HepG2 (cell line): ENCODE measurements around the gene MFSD2A. TPM values are rescaled to one million over a fixed set of nuclear protein-coding genes. Genes with fewer than 3 reads are reported as not detected.

Experiments used
- ATAC-seq: fragments of 200-7000 bp; cut with Tn5 transposase; 3 replicates; pipeline ENCODE4 v1.9.1; 2020; ENCODE audit warnings: mild to moderate bottlenecking, moderate library complexity
- BruUV-seq: library from RNA; stranded (reverse); fragments of 400-500 nt; replicated peaks from 2 replicates; lab custom pipeline; 2021; lab: Mats Ljungman, UMichigan
- CTCF ChIA-PET: fragments of 300-600 bp; formaldehyde crosslinking; extraction: SDS; loops from one replicate; lab custom pipeline; 2021; ENCODE audit warnings: low total read pairs, inconsistent platforms, low intra/inter-chr PET ratio; lab: Yijun Ruan, JAX
- POLR2A ChIA-PET: fragments of 350-600 bp; sonication (Branson Sonifier 250); formaldehyde crosslinking; loops from one replicate; lab custom pipeline; 2020; ENCODE audit warnings: antibody characterized with exemption, inconsistent platforms; lab: Yijun Ruan, JAX
- DNase-seq: peaks from one replicate; pipeline ENCODE4 v3.0.0-alpha.2; 2015; ENCODE audit warnings: low spot score
- FAIRE-seq: peaks from 3 replicates; lab custom pipeline; 2011; peaks lifted over from hg19 to GRCh38; lab: Jason Lieb, UNC
- H2AFZ ChIP-seq: one replicate; pipeline ENCODE4 v1.6.1; 2011; ENCODE audit warnings: low read length, inconsistent platforms
- H3K27ac ChIP-seq: fragments of 300-600 bp; 3 replicates; pipeline ENCODE4 v1.8.0; 2011; ENCODE audit warnings: mixed run types, mild to moderate bottlenecking, mixed read lengths, low read length, inconsistent platforms; ENCODE audit not compliant: insufficient read depth; ENCODE audit errors: extremely low read length
- H3K27me3 ChIP-seq, 2 experiments: fragments of 200-600 bp in 1 of 2; 2 replicates in 1 of 2; 3 replicates in 1 of 2; pipeline versions ENCODE4 v1.6.0 to v1.8.0; 2011; ENCODE audit warnings: low read length in 2 of 2, mild to moderate bottlenecking in 2 of 2, moderate library complexity in 2 of 2, inconsistent platforms in 1 of 2; ENCODE audit not compliant: insufficient read depth in 2 of 2, control insufficient read depth in 1 of 2
- H3K36me3 ChIP-seq, 2 experiments: fragments of 200-600 bp in 1 of 2; replicated peaks in 1 of 2; 2 replicates in 1 of 2; 3 replicates in 1 of 2; pipeline versions ENCODE4 v1.5.1 to v1.8.0; 2011; ENCODE audit warnings: low read length in 2 of 2, inconsistent platforms in 1 of 2; ENCODE audit not compliant: insufficient read depth in 2 of 2, control insufficient read depth in 1 of 2
- H3K4me1 ChIP-seq: 2 replicates; pipeline ENCODE4 v1.5.1; 2012; ENCODE audit warnings: low read length, inconsistent platforms; ENCODE audit not compliant: insufficient read depth
- H3K4me2 ChIP-seq: 2 replicates; pipeline ENCODE4 v1.6.0; 2011; ENCODE audit warnings: low read depth, low read length, inconsistent platforms
- H3K4me3 ChIP-seq, 3 experiments: fragments of 200-600 bp in 1 of 3; sonication (generic), shearing (Covaris generic) in 1 of 3; replicated peaks in 1 of 3; 2 replicates each; pipeline ENCODE4 v1.5.1; 2011 to 2016; ENCODE audit warnings: low read length in 3 of 3, inconsistent platforms in 2 of 3, low read depth in 2 of 3, mild to moderate bottlenecking in 2 of 3, control low read depth in 1 of 3, mixed read lengths in 1 of 3; ENCODE audit not compliant: insufficient read depth in 1 of 3
- H3K79me2 ChIP-seq: one replicate; pipeline ENCODE4 v1.6.1; 2011; ENCODE audit warnings: low read length, inconsistent platforms; ENCODE audit not compliant: insufficient read depth
- H3K9ac ChIP-seq: 2 replicates; pipeline ENCODE4 v1.6.0; 2011; ENCODE audit warnings: mild to moderate bottlenecking, low read depth, low read length, inconsistent platforms; ENCODE audit not compliant: insufficient read depth
- H3K9me3 ChIP-seq: 2 replicates; pipeline ENCODE4 v1.5.1; 2012; ENCODE audit warnings: mild to moderate bottlenecking, low read length
- H4K20me1 ChIP-seq: 2 replicates; pipeline ENCODE4 v1.6.0; 2011; ENCODE audit warnings: inconsistent platforms, mild to moderate bottlenecking, low read length, moderate library complexity; ENCODE audit not compliant: insufficient read depth
- GABPA ChIP-seq, 2 experiments: IDR thresholded peaks; 2 replicates each; pipeline ENCODE4 v1.6.1; 2011 to 2016; ENCODE audit warnings: low read depth in 2 of 2, low read length in 1 of 2, missing biosample characterization in 1 of 2, missing genetic modification characterization in 1 of 2
- KLF6 ChIP-seq: IDR thresholded peaks from 2 replicates; pipeline ENCODE4 v1.8.0; 2016; ENCODE audit warnings: missing biosample characterization, missing genetic modification reagents
- MBD4 ChIP-seq: IDR thresholded peaks from 2 replicates; pipeline ENCODE4 v1.6.1; 2012; ENCODE audit warnings: low read length, inconsistent platforms, borderline replicate concordance
- MED13 ChIP-seq: sonication (generic); formaldehyde crosslinking; IDR thresholded peaks from 2 replicates; pipeline ENCODE4 v1.5.0; 2020; ENCODE audit warnings: missing genetic modification reagents
- MTA1 ChIP-seq: sonication (generic); formaldehyde crosslinking; IDR thresholded peaks from 2 replicates; pipeline ENCODE4 v1.4.0; 2020; ENCODE audit warnings: missing genetic modification reagents, mild to moderate bottlenecking, borderline replicate concordance
- NAIF1 ChIP-seq: sonication (generic); formaldehyde crosslinking; IDR thresholded peaks from 2 replicates; pipeline ENCODE4 v1.5.0; 2020; ENCODE audit warnings: mild to moderate bottlenecking, missing genetic modification reagents, borderline replicate concordance
- PTBP1 ChIP-seq: fragments of 200-400 bp; formaldehyde crosslinking; IDR thresholded peaks from 2 replicates; pipeline ENCODE4 v1.6.1; 2018; ENCODE audit warnings: low read length, low read depth; ENCODE audit not compliant: poor library complexity, severe bottlenecking
- RFX3 ChIP-seq: IDR thresholded peaks from 2 replicates; pipeline ENCODE4 v1.6.1; 2016; ENCODE audit warnings: missing biosample characterization, missing genetic modification reagents
- SETDB1 ChIP-seq: sonication (generic); formaldehyde crosslinking; IDR thresholded peaks from 2 replicates; pipeline ENCODE4 v1.5.1; 2020; ENCODE audit warnings: missing genetic modification reagents, mild to moderate bottlenecking, borderline replicate concordance
- SIX4 ChIP-seq: sonication (generic); formaldehyde crosslinking; IDR thresholded peaks from 2 replicates; pipeline ENCODE4 v1.4.0; 2020; ENCODE audit warnings: missing genetic modification reagents
- SOX13 ChIP-seq, 3 experiments: fragments of 450-650 bp in 1 of 3; sonication (generic) in 1 of 3; formaldehyde crosslinking in 1 of 3; IDR thresholded peaks in 2 of 3; conservative IDR thresholded peaks in 1 of 3; 2 replicates each; pipeline versions ENCODE4 v1.5.0 to v1.6.1; 2016 to 2020; ENCODE audit warnings: antibody characterized with exemption in 1 of 3, mild to moderate bottlenecking in 1 of 3, missing compliant biosample characterization in 1 of 3, missing genetic modification reagents in 1 of 3, moderate library complexity in 1 of 3
- SP2 ChIP-seq: sonication (generic); formaldehyde crosslinking; IDR thresholded peaks from 2 replicates; pipeline ENCODE4 v1.5.1; 2020; ENCODE audit warnings: mild to moderate bottlenecking, missing genetic modification reagents
- TBX2 ChIP-seq: sonication (generic); formaldehyde crosslinking; IDR thresholded peaks from 2 replicates; pipeline ENCODE4 v1.5.0; 2020; ENCODE audit warnings: missing genetic modification reagents, mild to moderate bottlenecking, borderline replicate concordance
- TBX3 ChIP-seq: fragments of 450-650 bp; IDR thresholded peaks from 2 replicates; pipeline ENCODE4 v1.6.1; 2017; ENCODE audit warnings: antibody characterized with exemption, mild to moderate bottlenecking, inconsistent platforms, borderline replicate concordance
- ZNF12 ChIP-seq: sonication (generic); formaldehyde crosslinking; IDR thresholded peaks from 2 replicates; pipeline ENCODE4 v1.5.0; 2020; ENCODE audit warnings: missing genetic modification reagents
- WGBS: methylation state at CpG from one replicate; pipeline ENCODE4 v1.1.6; 2017; ENCODE audit warnings: low lambda C conversion rate; 5-methylcytosine and 5-hydroxymethylcytosine counted together
- in situ Hi-C: cut with HindIII; loops from 2 replicates; pipeline ENCODE4 v1.10.0; 2017; ENCODE audit warnings: low pct_unique_long_range_greater_than_20kb; ENCODE audit not compliant: extremely low pct_ligation_motif_present
- intact Hi-C: fragments of 100-400 bp; cut with micrococcal nuclease; formaldehyde crosslinking; loops from one replicate; pipeline ENCODE4 v1.10.0; 2022; ENCODE audit not compliant: unreplicated experiment
- polyA plus RNA-seq, 8 experiments: library from polyadenylated mRNA; depleted of rRNA in 3 of 8; stranded (reverse) in 7 of 8; unstranded in 1 of 8; fragments of >200 nt; fragmentation: Illumina TruSeq in 4 of 8; extraction: Trizol in 4 of 8; gene quantifications; 2 replicates each; pipeline versions ENCODE4 v1.2.1 to v1.2.3, GENCODE V29; 2011 to 2016; ENCODE audit warnings: low read depth in 4 of 8, missing spikeins in 1 of 8, mixed read lengths in 1 of 8; ENCODE audit not compliant: insufficient read depth in 1 of 8
- total RNA-seq, 5 experiments: library from RNA; depleted of rRNA; stranded (reverse); fragments of >200 nt; fragmentation: Illumina TruSeq; extraction: Trizol; gene quantifications; 2 replicates each; pipeline ENCODE4 v1.2.3, GENCODE V29; 2016; ENCODE audit warnings: low read depth in 1 of 5
- TF ChIP-seq, protein P1 (sequence below): sonication (generic); formaldehyde crosslinking; IDR thresholded peaks from 2 replicates; pipeline ENCODE4 v1.9.0; 2021; ENCODE audit warnings: missing genetic modification reagents, mild to moderate bottlenecking, borderline replicate concordance
- TF ChIP-seq, protein P2 (sequence below): sonication (generic); formaldehyde crosslinking; IDR thresholded peaks from 2 replicates; pipeline ENCODE4 v1.8.0; 2022; ENCODE audit warnings: mild to moderate bottlenecking, missing genetic modification reagents, moderate library complexity
- TF ChIP-seq, protein P3 (sequence below): IDR thresholded peaks from 2 replicates; pipeline ENCODE4 v1.6.1; 2016; ENCODE audit warnings: low read depth
- TF ChIP-seq, protein P4 (sequence below): sonication (generic); formaldehyde crosslinking; IDR thresholded peaks from 2 replicates; pipeline ENCODE4 v1.8.1; 2023; ENCODE audit warnings: missing genetic modification reagents, mild to moderate bottlenecking, borderline replicate concordance

MFSD2A gene
- total and polyA plus RNA-seq, 2 of the 13 experiments (the other 11 are each of a cell fraction or from before 2014, with no cell fraction given), result 0.08 TPM; not detected in 1

DNA sequence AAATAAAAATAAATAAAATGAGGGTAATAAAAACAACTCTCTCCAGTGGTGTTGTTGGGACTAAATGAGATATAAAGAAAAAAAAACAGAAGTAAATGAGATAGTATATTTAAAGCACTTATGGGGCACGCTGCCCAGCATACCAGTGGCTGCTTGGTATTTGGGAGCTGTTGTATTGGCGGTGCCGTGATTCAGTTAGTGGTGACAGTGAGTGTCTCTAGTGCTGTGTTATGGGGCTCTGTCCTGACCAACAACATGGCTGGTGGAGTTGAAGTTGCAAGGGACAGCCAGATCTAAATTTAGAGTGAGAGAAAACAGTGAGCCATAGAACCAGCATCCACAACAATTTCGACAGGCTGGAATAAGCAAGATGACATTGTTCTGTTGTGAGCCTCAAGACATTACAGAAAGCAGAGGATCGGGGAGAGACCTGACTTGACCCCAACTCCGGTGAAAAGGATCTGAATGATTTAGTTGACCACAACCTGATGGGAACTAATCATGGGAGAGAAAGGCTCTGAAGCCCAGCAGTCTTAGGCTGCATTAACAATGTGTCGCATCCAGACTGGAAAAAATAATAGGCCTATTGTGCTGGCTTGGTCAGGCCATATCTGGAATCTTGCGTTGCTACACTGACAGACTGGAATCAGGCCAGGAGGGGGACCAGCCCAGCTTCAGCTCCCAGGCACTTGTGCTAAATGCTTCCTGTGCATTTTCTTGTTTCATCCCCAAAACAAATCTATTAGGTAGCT is 2.4 kb upstream of the MFSD2A start:
- no peak overlapping the region for H3K9ac ChIP-seq
- FAIRE-seq, result no peak
- ATAC-seq, result peak; percentile 59
- H3K79me2 ChIP-seq, result no peaks in the 10 kb centered on the region
- H3K9me3 ChIP-seq, result no peaks in the 10 kb centered on the region
- peaks cover 8 to 38% of the 10 kb centered on the region in 2 experiments for H3K27me3 ChIP-seq
- POLR2A ChIA-PET, result no interaction called here
- H3K36me3 ChIP-seq, result no peaks in the 10 kb centered on the region
- H3K4me2 ChIP-seq, result no peak overlapping the region
- intact Hi-C loops (loop anchor here (1.0 kb wide), 1 partner anchor 18 kb away; no protein-coding TSS in a partner anchor), in situ Hi-C loops (no loop called here)
- peak; percentile 66 for DNase-seq
- no peak overlapping the region for H3K27ac ChIP-seq
- H3K4me1 ChIP-seq, result peaks cover 18% of the 10 kb centered on the region
- CTCF ChIA-PET, result no interaction called here
- BruUV-seq, result no TSS peak
- WGBS, result 14% methylated on average over 8 of the region's 8 CpGs
- no peak overlapping the region for H3K4me3 ChIP-seq
- H2AFZ ChIP-seq, result no peak overlapping the region
- H4K20me1 ChIP-seq, result peaks cover 7% of the 10 kb centered on the region; the same call in 1 of the 2 replicates
- TF ChIP-seq, protein P1, sequence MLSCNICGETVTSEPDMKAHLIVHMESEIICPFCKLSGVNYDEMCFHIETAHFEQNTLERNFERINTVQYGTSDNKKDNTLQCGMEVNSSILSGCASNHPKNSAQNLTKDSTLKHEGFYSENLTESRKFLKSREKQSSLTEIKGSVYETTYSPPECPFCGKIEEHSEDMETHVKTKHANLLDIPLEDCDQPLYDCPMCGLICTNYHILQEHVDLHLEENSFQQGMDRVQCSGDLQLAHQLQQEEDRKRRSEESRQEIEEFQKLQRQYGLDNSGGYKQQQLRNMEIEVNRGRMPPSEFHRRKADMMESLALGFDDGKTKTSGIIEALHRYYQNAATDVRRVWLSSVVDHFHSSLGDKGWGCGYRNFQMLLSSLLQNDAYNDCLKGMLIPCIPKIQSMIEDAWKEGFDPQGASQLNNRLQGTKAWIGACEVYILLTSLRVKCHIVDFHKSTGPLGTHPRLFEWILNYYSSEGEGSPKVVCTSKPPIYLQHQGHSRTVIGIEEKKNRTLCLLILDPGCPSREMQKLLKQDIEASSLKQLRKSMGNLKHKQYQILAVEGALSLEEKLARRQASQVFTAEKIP, result no peak
- TF ChIP-seq, protein P2, sequence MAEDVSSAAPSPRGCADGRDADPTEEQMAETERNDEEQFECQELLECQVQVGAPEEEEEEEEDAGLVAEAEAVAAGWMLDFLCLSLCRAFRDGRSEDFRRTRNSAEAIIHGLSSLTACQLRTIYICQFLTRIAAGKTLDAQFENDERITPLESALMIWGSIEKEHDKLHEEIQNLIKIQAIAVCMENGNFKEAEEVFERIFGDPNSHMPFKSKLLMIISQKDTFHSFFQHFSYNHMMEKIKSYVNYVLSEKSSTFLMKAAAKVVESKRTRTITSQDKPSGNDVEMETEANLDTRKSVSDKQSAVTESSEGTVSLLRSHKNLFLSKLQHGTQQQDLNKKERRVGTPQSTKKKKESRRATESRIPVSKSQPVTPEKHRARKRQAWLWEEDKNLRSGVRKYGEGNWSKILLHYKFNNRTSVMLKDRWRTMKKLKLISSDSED (CRISPR knock-in tag), result no peak
- TF ChIP-seq GABPA (IDR thresholded peaks at IDR 0.05; ENCODE audit: low read depth, low read length) (no peak), GABPA (CRISPR knock-in tag; IDR thresholded peaks at IDR 0.05; ENCODE audit: low read depth) (no peak), RFX3 (CRISPR knock-in tag) (no peak), SETDB1 (CRISPR knock-in tag) (no peak), TBX2 (CRISPR knock-in tag) (no peak), MED13 (CRISPR knock-in tag) (no peak), MBD4 (no peak), KLF6 (CRISPR knock-in tag) (no peak), MTA1 (no peak), NAIF1 (CRISPR knock-in tag) (no peak), SP2 (no peak), SIX4 (no peak), PTBP1 (no peak), SOX13 (IDR thresholded peaks at IDR 0.05) (no peak), SOX13 (CRISPR knock-in tag; conservative IDR thresholded peaks at IDR 0.05 in 1 of 2, IDR thresholded peaks at IDR 0.05 in 1 of 2) (peak in 1 of 2 experiments; percentile 57; a peak in 2 of 4 replicates), TBX3 (no peak), ZNF12 (CRISPR knock-in tag) (no peak)
- TF ChIP-seq, protein P3, sequence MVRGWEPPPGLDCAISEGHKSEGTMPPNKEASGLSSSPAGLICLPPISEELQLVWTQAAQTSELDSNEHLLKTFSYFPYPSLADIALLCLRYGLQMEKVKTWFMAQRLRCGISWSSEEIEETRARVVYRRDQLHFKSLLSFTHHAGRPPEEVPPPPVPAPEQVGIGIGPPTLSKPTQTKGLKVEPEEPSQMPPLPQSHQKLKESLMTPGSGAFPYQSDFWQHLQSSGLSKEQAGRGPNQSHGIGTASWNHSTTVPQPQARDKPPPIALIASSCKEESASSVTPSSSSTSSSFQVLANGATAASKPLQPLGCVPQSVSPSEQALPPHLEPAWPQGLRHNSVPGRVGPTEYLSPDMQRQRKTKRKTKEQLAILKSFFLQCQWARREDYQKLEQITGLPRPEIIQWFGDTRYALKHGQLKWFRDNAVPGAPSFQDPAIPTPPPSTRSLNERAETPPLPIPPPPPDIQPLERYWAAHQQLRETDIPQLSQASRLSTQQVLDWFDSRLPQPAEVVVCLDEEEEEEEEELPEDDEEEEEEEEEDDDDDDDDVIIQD (CRISPR knock-in tag), result no peak
- TF ChIP-seq, protein P4, sequence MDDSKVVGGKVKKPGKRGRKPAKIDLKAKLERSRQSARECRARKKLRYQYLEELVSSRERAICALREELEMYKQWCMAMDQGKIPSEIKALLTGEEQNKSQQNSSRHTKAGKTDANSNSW, result no peak
